ENCODE results near the gene STX4. TPM values are rescaled to one million over a fixed set of nuclear protein-coding genes. Genes with fewer than 3 reads are reported as not detected.

The STX4 gene
- total and polyA plus RNA-seq, 9 of the 15 experiments (the other 6 are each of a cell fraction or from before 2014, with no cell fraction given), result 3.2 to 48.0 (median 21.5) TPM

DNA sequence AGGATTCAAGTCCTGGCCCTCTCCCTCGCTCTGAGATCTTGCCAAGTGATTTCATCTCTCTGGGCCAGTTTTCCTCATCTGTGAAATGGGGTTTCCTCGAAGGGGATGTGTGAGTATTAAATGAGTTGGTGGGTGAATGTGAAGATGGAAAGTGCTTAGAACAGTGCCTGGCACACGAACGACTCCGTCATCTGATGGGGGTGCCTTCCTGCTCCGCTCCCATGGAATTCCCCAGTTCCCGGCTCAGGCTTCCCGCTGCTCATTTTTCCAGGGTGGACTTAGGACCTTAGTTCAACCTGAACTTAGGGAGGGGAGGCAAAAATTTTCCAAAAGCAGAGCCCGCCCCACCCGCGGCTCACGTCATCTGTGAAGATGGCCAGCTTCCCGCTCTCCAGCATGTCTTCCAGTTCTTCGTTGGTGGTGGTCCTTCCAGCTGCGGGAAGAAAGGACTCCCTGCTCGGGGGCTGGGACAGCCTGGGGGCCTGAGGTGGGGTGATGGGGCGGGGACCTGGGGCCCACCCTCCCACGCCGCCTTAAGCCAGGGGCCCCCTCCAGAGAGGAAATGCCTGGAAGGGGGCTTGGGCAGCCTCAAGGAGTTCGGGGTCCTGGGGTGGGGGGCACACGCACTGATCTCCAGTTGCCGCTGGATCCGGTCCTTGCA is 36.9 kb upstream of the STX4 start:
- H3K4me1 ChIP-seq (replicated peaks in 1 of 2; ENCODE audit: control insufficient read depth in 2 of 2, insufficient read depth in 2 of 2, low read length in 2 of 2), result peaks cover 43 to 44% of the 10 kb centered on the region in 2 experiments
- 21% methylated on average over 15 of the region's 23 CpGs for WGBS (ENCODE audit: insufficient coverage, low coverage, missing lambda C conversion rate)
- FAIRE-seq, result no peak
- POLR2A ChIA-PET, result interaction anchor here (0.5 to 1.6 kb wide), 7 partner anchors 25 to 943 kb away, joined by 3 to 7 read pairs (median 3); partner anchors contain the start of genes ZNF646 and ZNF668
- CTCF ChIA-PET (ENCODE audit: low intra/inter-chr PET ratio), result interaction anchor here (0.6 kb wide), 1 partner anchor 169 kb away, joined by 3 read pairs; no protein-coding TSS in a partner anchor
- intact Hi-C loops (cut with micrococcal nuclease), result no loop called here
- H3K4me3 ChIP-seq, result peak overlapping the region; percentile 69
- H3K4me2 ChIP-seq (ENCODE audit: insufficient read depth, low read length), result peak overlapping the region; percentile 99
- peak in 3 of 4 experiments; percentile 34 to 74 (median 70) for DNase-seq (ENCODE audit: extremely low read depth in 1 of 4, low spot score in 3 of 4)
- H3K9me3 ChIP-seq (replicated peaks; ENCODE audit: control insufficient read depth, insufficient read depth, low read depth, low read length), result no peaks in the 10 kb centered on the region
- no peaks in the 10 kb centered on the region for H3K36me3 ChIP-seq (ENCODE audit: control insufficient read depth, insufficient read depth, low read length)
- no peaks in the 10 kb centered on the region for H3K9me1 ChIP-seq (ENCODE audit: control insufficient read depth, insufficient read depth, low read length)
- in situ Hi-C loops (cut with MboI), result loop anchor here (10.0 to 25.0 kb wide), 2 partner anchors 318 to 441 kb away; partner anchors contain the start of genes COX6A2 and ZNF843
- H3K79me2 ChIP-seq (ENCODE audit: control insufficient read depth, insufficient read depth, low read length), result peaks cover 3% of the 10 kb centered on the region; the same call in 2 of the 3 replicates
- peak overlapping the region; percentile 97 for H2AFZ ChIP-seq (ENCODE audit: low read depth, low read length)
- no peaks in the 10 kb centered on the region for H3K27me3 ChIP-seq (ENCODE audit: control insufficient read depth in 2 of 2, insufficient read depth in 2 of 2, low read length in 2 of 2)
- peak overlapping the region; percentile 81 to 91 for H3K9ac ChIP-seq (ENCODE audit: insufficient read depth in 1 of 2, low read depth in 2 of 2, low read length in 2 of 2)
- peak; percentile 7 for ATAC-seq
- H3K27ac ChIP-seq (ENCODE audit: extremely low read depth, low read depth, low read length), result peak overlapping the region; percentile 91
- no peaks in the 10 kb centered on the region for H4K20me1 ChIP-seq (replicated peaks; ENCODE audit: control insufficient read depth, insufficient read depth, low read length)
- TSS peak; percentile 87 for BruUV-seq (replicated peaks)
- TF ChIP-seq TAF7 (tag; IDR thresholded peaks at IDR 0.05), result no peak
- TF ChIP-seq PHF20 (IDR thresholded peaks at IDR 0.05; ENCODE audit: partially characterized antibody), result no peak
- no peak for TF ChIP-seq MXI1 (IDR thresholded peaks at IDR 0.05; ENCODE audit: low read depth, low read length)
- 0 out of 2 replicates have a peak, but pooled peaks have one; percentile 38 for TF ChIP-seq EGR1 (conservative IDR thresholded peaks at IDR 0.05)
- TF ChIP-seq ATF1 (CRISPR knock-in tag; IDR thresholded peaks at IDR 0.05), result no peak
- TF ChIP-seq ATF1 (tag; IDR thresholded peaks at IDR 0.05), result peak; percentile 60
- no peak for TF ChIP-seq THRAP3 (IDR thresholded peaks at IDR 0.05; ENCODE audit: borderline replicate concordance)
- TF ChIP-seq ZNF165 (CRISPR knock-in tag; IDR thresholded peaks at IDR 0.05; ENCODE audit: borderline replicate concordance), result no peak
- TF ChIP-seq RBM25 (IDR thresholded peaks at IDR 0.05; ENCODE audit: low read depth, low read length, severe bottlenecking), result peak; percentile 51
- TF ChIP-seq ZNF57 (CRISPR knock-in tag; IDR thresholded peaks at IDR 0.05), result no peak
- TF ChIP-seq, protein P1, sequence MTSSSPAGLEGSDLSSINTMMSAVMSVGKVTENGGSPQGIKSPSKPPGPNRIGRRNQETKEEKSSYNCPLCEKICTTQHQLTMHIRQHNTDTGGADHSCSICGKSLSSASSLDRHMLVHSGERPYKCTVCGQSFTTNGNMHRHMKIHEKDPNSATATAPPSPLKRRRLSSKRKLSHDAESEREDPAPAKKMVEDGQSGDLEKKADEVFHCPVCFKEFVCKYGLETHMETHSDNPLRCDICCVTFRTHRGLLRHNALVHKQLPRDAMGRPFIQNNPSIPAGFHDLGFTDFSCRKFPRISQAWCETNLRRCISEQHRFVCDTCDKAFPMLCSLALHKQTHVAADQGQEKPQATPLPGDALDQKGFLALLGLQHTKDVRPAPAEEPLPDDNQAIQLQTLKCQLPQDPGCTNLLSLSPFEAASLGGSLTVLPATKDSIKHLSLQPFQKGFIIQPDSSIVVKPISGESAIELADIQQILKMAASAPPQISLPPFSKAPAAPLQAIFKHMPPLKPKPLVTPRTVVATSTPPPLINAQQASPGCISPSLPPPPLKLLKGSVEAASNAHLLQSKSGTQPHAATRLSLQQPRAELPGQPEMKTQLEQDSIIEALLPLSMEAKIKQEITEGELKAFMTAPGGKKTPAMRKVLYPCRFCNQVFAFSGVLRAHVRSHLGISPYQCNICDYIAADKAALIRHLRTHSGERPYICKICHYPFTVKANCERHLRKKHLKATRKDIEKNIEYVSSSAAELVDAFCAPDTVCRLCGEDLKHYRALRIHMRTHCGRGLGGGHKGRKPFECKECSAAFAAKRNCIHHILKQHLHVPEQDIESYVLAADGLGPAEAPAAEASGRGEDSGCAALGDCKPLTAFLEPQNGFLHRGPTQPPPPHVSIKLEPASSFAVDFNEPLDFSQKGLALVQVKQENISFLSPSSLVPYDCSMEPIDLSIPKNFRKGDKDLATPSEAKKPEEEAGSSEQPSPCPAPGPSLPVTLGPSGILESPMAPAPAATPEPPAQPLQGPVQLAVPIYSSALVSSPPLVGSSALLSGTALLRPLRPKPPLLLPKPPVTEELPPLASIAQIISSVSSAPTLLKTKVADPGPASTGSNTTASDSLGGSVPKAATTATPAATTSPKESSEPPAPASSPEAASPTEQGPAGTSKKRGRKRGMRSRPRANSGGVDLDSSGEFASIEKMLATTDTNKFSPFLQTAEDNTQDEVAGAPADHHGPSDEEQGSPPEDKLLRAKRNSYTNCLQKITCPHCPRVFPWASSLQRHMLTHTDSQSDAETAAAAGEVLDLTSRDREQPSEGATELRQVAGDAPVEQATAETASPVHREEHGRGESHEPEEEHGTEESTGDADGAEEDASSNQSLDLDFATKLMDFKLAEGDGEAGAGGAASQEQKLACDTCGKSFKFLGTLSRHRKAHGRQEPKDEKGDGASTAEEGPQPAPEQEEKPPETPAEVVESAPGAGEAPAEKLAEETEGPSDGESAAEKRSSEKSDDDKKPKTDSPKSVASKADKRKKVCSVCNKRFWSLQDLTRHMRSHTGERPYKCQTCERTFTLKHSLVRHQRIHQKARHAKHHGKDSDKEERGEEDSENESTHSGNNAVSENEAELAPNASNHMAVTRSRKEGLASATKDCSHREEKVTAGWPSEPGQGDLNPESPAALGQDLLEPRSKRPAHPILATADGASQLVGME (CRISPR knock-in tag; IDR thresholded peaks at IDR 0.05), result peak; percentile 20; the same call in 1 of the 2 replicates
- TF ChIP-seq, protein P2, sequence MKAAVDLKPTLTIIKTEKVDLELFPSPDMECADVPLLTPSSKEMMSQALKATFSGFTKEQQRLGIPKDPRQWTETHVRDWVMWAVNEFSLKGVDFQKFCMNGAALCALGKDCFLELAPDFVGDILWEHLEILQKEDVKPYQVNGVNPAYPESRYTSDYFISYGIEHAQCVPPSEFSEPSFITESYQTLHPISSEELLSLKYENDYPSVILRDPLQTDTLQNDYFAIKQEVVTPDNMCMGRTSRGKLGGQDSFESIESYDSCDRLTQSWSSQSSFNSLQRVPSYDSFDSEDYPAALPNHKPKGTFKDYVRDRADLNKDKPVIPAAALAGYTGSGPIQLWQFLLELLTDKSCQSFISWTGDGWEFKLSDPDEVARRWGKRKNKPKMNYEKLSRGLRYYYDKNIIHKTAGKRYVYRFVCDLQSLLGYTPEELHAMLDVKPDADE (conservative IDR thresholded peaks at IDR 0.05; ENCODE audit: control insufficient read depth, low read depth, low read length), result no peak
- TF ChIP-seq TAF1 (IDR thresholded peaks at IDR 0.05; ENCODE audit: control insufficient read depth, extremely low read depth, insufficient read depth, low read length, severe bottlenecking), result peak; percentile 10
- peak in 1 of 2 experiments; percentile 35; a peak in 1 of 4 replicates for TF ChIP-seq KDM1A (IDR thresholded peaks at IDR 0.05)
- TF ChIP-seq ZBTB7A (IDR thresholded peaks at IDR 0.05; ENCODE audit: borderline replicate concordance, control insufficient read depth, low read depth, low read length), result peak; percentile 34; the same call in 1 of the 2 replicates
- no peak for TF ChIP-seq NR2F6 (CRISPR knock-in tag; IDR thresholded peaks at IDR 0.05)

Measured in K562 (cell line).